A204.1 (cell line): ENCODE data around the gene SLC35F3.
"Not testable (repeated sequence)": the region's sequence is repeated elsewhere in the genome, so short reads cannot be mapped to it uniquely, and the experiment has no call there.

Experiments used
- FAIRE-seq: peaks from 2 replicates; lab custom pipeline; 2012; peaks lifted over from hg19 to GRCh38; lab: Jason Lieb, UNC

Gene SLC35F3

DNA sequence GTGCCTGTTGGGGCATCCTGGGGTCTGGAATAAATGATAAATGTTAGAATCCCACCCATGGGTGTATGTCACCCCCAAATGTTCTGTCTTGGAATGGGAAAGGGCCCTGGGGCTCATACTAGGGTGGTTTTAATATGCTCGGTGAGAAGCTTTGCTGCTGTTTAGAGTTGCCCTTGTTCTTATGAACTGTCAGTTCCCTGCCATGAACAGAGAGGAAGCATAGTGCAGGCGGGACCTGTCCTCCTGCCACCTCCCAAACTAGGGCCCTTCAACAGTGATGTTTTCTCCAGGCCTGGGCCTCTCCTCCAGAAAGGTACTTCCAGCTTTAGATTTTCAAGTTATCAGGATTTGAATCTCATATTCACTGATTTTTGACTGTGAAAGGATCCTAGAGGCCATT, 388.1 kb downstream of the SLC35F3 start:
- FAIRE-seq, result no peak

GRCh38 chr1:234294109-234294817, 389.8 kb downstream of the SLC35F3 start:
- no peak for FAIRE-seq

DNA sequence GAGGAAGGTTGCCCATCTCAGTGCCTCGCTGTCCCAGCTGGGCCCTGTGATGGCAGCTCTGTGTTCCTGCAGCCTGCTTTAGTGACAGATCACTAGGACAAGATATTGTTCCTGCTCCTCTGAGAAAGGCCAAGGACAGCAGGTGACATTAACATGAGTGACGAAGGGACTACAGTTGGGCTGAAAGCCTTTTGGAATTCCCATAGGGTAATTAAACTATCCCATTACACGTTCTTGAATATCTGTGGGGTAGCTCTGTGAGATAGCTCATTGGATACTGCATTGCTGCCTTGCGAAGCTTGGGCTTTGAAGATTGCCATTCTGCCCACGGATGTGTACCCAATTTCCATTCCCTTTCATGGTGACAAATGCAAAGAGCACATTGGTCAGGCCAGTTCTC, 390.6 kb downstream of the SLC35F3 start:
- no peak for FAIRE-seq

GRCh38 chr1:234295626-234296025, 391.1 kb downstream of the SLC35F3 start:
- no peak for FAIRE-seq

DNA sequence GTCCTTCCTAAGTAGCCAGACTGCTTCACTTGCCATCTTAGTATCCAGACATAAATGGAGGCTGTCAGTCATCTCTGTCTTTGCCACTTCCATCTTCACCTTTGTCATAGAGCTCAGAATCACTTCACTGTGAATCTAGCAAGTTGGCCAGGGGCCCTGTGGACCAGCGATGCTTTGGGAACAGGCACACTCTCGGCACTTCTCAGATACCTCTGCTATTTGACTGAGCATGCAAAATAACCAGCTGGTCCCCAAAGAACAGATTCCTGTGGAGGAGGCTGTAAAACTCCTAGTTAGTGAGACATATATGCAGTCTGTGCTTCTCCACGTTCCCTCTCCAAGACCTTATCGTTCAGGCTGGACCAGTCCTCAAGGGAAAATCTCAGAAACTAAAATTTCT, 392.0 kb downstream of the SLC35F3 start:
- FAIRE-seq, result no peak

- no peak for FAIRE-seq
These were observed 393.2 kb downstream of the SLC35F3 start for GRCh38 chr1:234297668-234298067.

GRCh38 chr1:234300096-234300495, 395.6 kb downstream of the SLC35F3 start:
- no peak for FAIRE-seq

GRCh38 chr1:234301663-234302062, 397.2 kb downstream of the SLC35F3 start:
- FAIRE-seq, result not testable (repeated sequence)

DNA sequence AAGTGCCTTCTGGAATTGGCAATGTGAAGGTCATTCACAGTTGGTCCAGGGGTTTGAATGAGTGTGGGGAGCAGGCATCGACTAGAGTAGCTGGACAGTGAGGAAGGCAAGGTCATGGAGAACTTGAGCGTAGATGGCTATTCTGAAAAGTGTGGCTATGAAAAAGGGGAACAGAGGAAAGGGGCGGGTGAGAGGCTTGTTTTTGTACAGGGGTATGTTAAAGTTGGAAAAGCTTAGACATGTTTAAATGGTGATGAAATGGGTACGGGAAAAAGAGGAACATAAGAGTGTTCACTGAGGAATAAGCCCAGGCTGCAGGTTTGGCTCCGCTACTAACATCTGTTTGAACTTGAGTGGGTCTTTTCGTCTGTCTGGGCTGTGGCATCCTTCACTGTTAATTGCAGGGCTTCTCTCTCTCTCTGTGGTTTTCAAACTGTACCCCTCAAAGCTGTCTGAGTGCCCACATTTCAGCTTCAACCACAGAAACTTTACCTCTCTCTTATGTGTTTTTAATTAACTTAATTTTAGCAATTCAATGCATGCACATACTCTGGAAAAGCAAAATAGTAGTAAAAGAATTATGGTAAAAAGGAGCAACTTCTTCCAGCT, 398.0 kb downstream of the SLC35F3 start:
- FAIRE-seq, result no peak

- no peak for FAIRE-seq
These were observed 398.8 kb downstream of the SLC35F3 start for GRCh38 chr1:234303231-234303630.

DNA sequence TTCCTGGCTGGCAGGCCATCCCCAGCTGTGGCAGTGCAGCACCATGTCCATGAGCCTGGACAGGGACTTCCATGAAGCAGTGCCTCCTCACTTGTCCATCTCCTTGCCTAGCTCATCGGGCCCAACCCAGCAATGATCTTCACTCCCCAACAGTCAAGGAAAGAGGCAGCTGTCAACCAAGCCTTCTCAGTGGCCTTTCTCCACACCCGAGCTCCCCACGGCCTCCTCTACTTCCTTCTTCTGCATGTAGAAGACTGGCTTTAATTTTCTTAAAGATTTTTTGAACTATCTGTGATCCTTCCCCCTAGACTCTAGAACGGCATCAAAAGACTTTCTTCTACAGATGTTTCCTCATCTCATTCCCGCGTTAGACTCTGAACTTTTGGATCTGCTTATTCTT, 403.2 kb downstream of the SLC35F3 start:
- FAIRE-seq, result no peak

DNA sequence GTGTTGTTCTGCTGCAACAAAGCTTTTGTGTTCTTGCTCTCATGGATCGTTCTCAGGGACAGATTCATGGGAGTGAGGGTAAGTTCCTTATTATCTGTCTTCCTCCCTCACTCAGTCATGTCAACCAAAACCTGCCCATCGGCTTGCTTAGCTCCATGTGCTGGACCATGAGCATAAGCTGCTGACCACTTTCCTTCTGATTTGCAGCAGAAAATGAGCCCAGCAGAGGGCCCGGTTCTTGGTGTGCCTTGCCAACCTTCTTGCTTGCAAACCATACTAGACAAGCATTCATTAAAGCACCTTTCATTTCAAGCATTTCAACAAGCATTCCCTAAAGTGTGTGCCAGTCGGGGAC, 404.7 kb downstream of the SLC35F3 start:
- FAIRE-seq, result no peak

- no peak for FAIRE-seq
These were observed 405.4 kb downstream of the SLC35F3 start for GRCh38 chr1:234309598-234310459.

- no peak for FAIRE-seq
These were observed 406.0 kb downstream of the SLC35F3 start for GRCh38 chr1:234310460-234310817.

DNA sequence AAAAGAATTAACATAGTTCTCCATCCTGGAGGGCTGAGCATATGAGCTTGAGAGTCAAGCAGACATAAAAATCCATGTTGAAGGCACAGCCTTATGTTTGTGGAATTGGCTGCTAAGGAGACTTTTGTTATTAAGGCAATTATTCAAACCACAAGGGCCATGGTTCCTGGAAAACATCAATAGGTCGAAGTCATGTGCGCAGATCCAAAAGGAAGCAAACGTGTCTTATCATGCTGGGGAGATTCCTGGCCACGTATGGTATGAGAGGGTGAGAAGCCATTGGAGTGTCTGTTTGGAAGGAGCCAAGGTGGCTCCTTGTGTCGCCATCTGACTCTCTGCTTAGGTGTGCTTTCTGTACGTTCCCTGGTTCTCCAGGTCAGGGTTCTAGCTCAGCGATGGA, 406.9 kb downstream of the SLC35F3 start:
- FAIRE-seq, result no peak

- no peak for FAIRE-seq
These were observed 408.7 kb downstream of the SLC35F3 start for GRCh38 chr1:234313171-234313570.

DNA sequence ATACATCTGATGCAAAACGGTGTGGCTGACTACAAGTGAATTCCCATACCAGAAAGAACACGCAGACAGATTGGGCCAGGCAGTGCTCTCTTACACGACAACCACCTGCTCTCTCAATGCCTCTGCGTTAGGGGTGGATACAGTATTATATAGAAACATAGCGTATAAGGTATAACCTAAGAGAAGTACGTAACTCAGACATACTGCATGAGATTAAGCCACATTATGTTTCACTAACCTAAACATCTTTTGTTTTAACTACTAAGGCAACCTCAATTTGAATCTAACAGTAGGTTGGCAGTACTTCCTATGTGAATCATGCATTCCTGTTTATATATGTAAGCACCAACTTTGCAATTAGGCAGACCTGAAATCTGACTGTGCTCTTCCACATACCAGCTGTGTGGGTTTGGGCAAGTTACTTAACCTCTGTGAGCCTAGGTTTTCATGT, 410.6 kb downstream of the SLC35F3 start:
- no peak for FAIRE-seq

GRCh38 chr1:234315588-234315987, 411.1 kb downstream of the SLC35F3 start:
- FAIRE-seq, result no peak

GRCh38 chr1:234316486-234316885, 412.0 kb downstream of the SLC35F3 start:
- no peak for FAIRE-seq

DNA sequence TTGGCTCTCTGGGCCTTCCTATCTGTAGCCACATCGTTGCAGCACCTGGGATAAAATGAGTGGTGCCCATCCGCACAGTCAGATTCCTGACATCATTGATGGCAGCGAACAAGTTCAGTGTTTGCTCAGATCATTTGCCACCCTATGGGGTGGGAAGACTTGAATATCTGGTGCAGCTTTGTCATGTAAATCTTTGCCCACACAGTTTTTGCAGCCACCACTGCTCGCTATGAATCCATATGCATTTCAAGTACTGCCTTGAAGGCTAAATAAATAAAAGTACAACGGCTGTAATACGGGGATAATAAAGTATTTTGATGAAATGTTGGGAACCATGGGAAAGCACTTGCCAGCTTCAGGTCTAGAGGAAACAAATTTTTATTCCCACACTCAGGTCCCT, 412.5 kb downstream of the SLC35F3 start:
- no peak for FAIRE-seq

DNA sequence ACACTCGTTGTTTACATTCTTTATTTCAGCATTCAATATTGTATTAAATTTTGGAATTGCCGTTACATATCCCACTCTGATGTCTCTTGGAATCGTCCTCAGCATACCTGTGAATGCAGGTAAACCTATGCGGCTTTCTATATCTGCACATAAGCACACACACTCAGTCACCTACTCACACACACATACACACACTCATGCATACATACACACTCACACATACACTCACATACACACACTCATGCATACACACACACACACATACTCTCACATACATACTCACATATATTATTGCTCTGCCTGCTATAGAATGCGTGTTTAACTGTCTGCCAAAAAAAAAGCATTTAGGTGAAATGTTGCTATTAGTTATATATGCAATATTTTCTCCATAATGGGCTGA, 415.6 kb downstream of the SLC35F3 start:
- FAIRE-seq, result no peak

GRCh38 chr1:234320549-234320948, 416.1 kb downstream of the SLC35F3 start:
- FAIRE-seq, result no peak

GRCh38 chr1:234321231-234321630, 416.8 kb downstream of the SLC35F3 start:
- FAIRE-seq, result no peak
